Measurements from ENCODE around the gene TAS2R9. TPM values are rescaled to one million over a fixed set of nuclear protein-coding genes. Genes with fewer than 3 reads are reported as not detected.

The TAS2R9 gene
- total and polyA plus RNA-seq, 2 of the 13 experiments (the other 11 are each of a cell fraction or from before 2014, with no cell fraction given) = 0.11 TPM; not detected in 1

DNA sequence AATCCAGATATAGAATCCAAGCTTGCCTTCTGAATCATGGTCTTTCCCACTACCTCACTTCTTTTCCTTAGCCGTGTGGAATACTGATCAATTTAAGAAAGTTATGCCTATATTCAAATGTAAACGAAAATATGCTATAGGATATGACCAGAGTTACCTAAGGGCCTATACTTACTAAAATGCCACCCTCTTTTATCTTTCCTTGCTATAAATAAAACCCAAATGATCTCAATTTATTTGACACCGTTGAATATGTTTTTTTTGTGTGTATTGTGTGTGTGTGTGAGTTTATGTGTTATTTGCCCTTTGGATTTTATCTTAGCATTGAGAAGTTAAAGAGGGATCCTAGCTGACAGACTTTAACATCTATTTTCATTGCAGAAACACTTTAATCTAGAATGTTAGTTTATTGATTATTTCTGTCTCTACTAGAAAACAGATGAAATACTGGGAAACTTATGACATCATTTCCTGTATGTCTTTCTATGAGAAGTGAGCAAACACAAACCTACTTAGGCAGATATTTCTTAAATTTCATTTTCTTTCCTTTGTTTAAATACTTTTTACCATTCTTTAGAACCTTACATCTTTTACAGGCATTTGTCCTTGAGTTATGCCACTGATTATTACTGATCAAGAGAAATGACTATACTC lies 2.0 kb upstream of the TAS2R9 start:
- no peak overlapping the region for H3K4me3 ChIP-seq (replicated peaks in 1 of 3; ENCODE audit: insufficient read depth in 1 of 3, low read depth in 2 of 3, low read length in 3 of 3)
- no peaks in the 10 kb centered on the region for H3K4me1 ChIP-seq (ENCODE audit: insufficient read depth, low read length)
- no peak for FAIRE-seq
- TF ChIP-seq ATF7 (IDR thresholded peaks at IDR 0.05) = peak; percentile 64
- no peak for TF ChIP-seq ATF7 (CRISPR knock-in tag; IDR thresholded peaks at IDR 0.05)
- TF ChIP-seq ERF (CRISPR knock-in tag; IDR thresholded peaks at IDR 0.05) = no peak
- no peak for TF ChIP-seq FLYWCH1 (CRISPR knock-in tag; IDR thresholded peaks at IDR 0.05)
- intact Hi-C loops (cut with micrococcal nuclease; ENCODE audit: unreplicated experiment) (no loop called here), in situ Hi-C loops (cut with HindIII; ENCODE audit: extremely low pct_ligation_motif_present, low pct_unique_long_range_greater_than_20kb) (no loop called here)
- WGBS (ENCODE audit: low lambda C conversion rate) = 0% methylated on average over 3 of the region's 3 CpGs
- ChIA-PET POLR2A (no interaction called here), CTCF (ENCODE audit: low intra/inter-chr PET ratio, low total read pairs) (no interaction called here)
- no peaks in the 10 kb centered on the region for H3K36me3 ChIP-seq (replicated peaks in 1 of 2; ENCODE audit: control insufficient read depth in 1 of 2, insufficient read depth in 2 of 2, low read length in 2 of 2)
- no peaks in the 10 kb centered on the region for H4K20me1 ChIP-seq (ENCODE audit: insufficient read depth, low read length)
- H2AFZ ChIP-seq (ENCODE audit: low read length) = no peak overlapping the region
- H3K79me2 ChIP-seq (ENCODE audit: insufficient read depth, low read length) = no peaks in the 10 kb centered on the region
- H3K9ac ChIP-seq (ENCODE audit: insufficient read depth, low read depth, low read length) = no peak overlapping the region
- DNase-seq (ENCODE audit: low spot score) = no peak
- no peak overlapping the region for H3K4me2 ChIP-seq (ENCODE audit: low read depth, low read length)
- ATAC-seq = no peak
- H3K27ac ChIP-seq (ENCODE audit: extremely low read length, insufficient read depth, low read length) = no peak overlapping the region
- peaks cover 0 to 4% of the 10 kb centered on the region in 2 experiments; a peak in 1 of 5 replicates for H3K27me3 ChIP-seq (ENCODE audit: control insufficient read depth in 1 of 2, insufficient read depth in 2 of 2, low read length in 2 of 2)
- BruUV-seq (replicated peaks) = no TSS peak
- H3K9me3 ChIP-seq (ENCODE audit: low read length) = no peaks in the 10 kb centered on the region

DNA sequence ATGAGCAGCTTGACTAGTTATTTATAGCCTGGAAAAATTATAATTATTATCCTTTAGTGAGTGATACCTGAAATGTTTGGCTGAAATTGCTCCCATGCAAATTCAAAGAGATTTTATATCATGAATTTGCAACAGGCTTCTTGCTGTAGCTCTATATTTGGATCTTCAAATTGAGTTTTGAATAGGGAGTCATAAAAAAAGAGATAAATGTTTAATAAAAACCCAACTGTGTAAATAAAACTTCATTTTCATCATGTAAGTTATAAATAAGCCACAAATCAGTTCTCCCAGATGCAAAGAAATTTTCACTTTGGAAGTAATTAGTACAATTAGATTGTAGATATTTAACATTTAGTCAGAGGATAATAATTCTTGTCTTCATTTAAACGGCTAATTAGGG lies 2.8 kb downstream of the TAS2R9 start, which contains the start of gene TAS2R8:
TSS of gene TAS2R8 (minus strand) at position 101 of the 400 bp plus-strand sequence. CDS start 306 bp downstream, outside the sequence.
- no peak for TF ChIP-seq FOSL1 (CRISPR knock-in tag; IDR thresholded peaks at IDR 0.05; ENCODE audit: borderline replicate concordance)
- TF ChIP-seq, protein P1, sequence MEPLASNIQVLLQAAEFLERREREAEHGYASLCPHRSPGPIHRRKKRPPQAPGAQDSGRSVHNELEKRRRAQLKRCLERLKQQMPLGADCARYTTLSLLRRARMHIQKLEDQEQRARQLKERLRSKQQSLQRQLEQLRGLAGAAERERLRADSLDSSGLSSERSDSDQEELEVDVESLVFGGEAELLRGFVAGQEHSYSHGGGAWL (CRISPR knock-in tag; IDR thresholded peaks at IDR 0.05) = no peak
- no peaks in the 10 kb centered on the region for H3K9me3 ChIP-seq (ENCODE audit: low read length)
- no peaks in the 10 kb centered on the region for H4K20me1 ChIP-seq (ENCODE audit: insufficient read depth, low read length)
- no peak within 1 kb of the TSS for H3K9ac ChIP-seq (ENCODE audit: insufficient read depth, low read depth, low read length)
- H3K27ac ChIP-seq (ENCODE audit: extremely low read length, insufficient read depth, low read length) = no peak within 1 kb of the TSS
- WGBS (ENCODE audit: low lambda C conversion rate) = 3% methylated on average over 1 of the region's 1 CpG
- H3K4me2 ChIP-seq (ENCODE audit: low read depth, low read length) = no peak within 1 kb of the TSS
- peaks cover 0 to 4% of the 10 kb centered on the region in 2 experiments; a peak in 1 of 5 replicates for H3K27me3 ChIP-seq (ENCODE audit: control insufficient read depth in 1 of 2, insufficient read depth in 2 of 2, low read length in 2 of 2)
- intact Hi-C loops (cut with micrococcal nuclease; ENCODE audit: unreplicated experiment) = no loop called here
- ChIA-PET POLR2A (no interaction called here), CTCF (ENCODE audit: low intra/inter-chr PET ratio, low total read pairs) (no interaction called here)
- FAIRE-seq = no peak
- no TSS peak for BruUV-seq (replicated peaks)
- H3K4me1 ChIP-seq (ENCODE audit: insufficient read depth, low read length) = no peaks in the 10 kb centered on the region
- no peak for DNase-seq (ENCODE audit: low spot score)
- no peaks in the 10 kb centered on the region for H3K36me3 ChIP-seq (replicated peaks in 1 of 2; ENCODE audit: control insufficient read depth in 1 of 2, insufficient read depth in 2 of 2, low read length in 2 of 2)
- in situ Hi-C loops (cut with HindIII; ENCODE audit: extremely low pct_ligation_motif_present, low pct_unique_long_range_greater_than_20kb) = no loop called here
- no peaks in the 10 kb centered on the region for H3K79me2 ChIP-seq (ENCODE audit: insufficient read depth, low read length)
- no peak for ATAC-seq
- no peak within 1 kb of the TSS for H2AFZ ChIP-seq (ENCODE audit: low read length)
- no peak within 1 kb of the TSS for H3K4me3 ChIP-seq (replicated peaks in 1 of 3; ENCODE audit: insufficient read depth in 1 of 3, low read depth in 2 of 3, low read length in 3 of 3)
